HL-60/S4 (cell line): ENCODE measurements around the gene EIF3F.

Experiments
- in situ Hi-C: fragments of 300-500 bp; cut with MboI; formaldehyde crosslinking; loops from 2 replicates; pipeline ENCODE4 v1.14.3; 2022; ENCODE audit warnings: low sequenced_read_pairs

EIF3F gene

GRCh38 chr11:8036002-8036802 lies 49.1 kb downstream of the EIF3F start:
- in situ Hi-C loops = no loop called here

GRCh38 chr11:8036986-8037385 lies 49.8 kb downstream of the EIF3F start:
- in situ Hi-C loops = no loop called here

GRCh38 chr11:8038393-8038792 lies 51.3 kb downstream of the EIF3F start:
- in situ Hi-C loops = no loop called here

- in situ Hi-C loops = no loop called here
These were observed 51.8 kb downstream of the EIF3F start for GRCh38 chr11:8038811-8039529.

GRCh38 chr11:8039530-8040260 lies 52.6 kb downstream of the EIF3F start:
- in situ Hi-C loops = no loop called here

GRCh38 chr11:8040261-8040920 lies 53.3 kb downstream of the EIF3F start:
- in situ Hi-C loops = no loop called here

GRCh38 chr11:8040921-8041285 lies 53.8 kb downstream of the EIF3F start:
- in situ Hi-C loops = no loop called here

- in situ Hi-C loops = no loop called here
These were observed 54.4 kb downstream of the EIF3F start for GRCh38 chr11:8041576-8041975.

- in situ Hi-C loops = no loop called here
These were observed 56.6 kb downstream of the EIF3F start for GRCh38 chr11:8043756-8044155.

GRCh38 chr11:8045839-8046238 lies 58.7 kb downstream of the EIF3F start:
- in situ Hi-C loops = no loop called here

GRCh38 chr11:8047382-8047781 lies 60.2 kb downstream of the EIF3F start:
- in situ Hi-C loops = no loop called here

GRCh38 chr11:8049084-8049483 lies 61.9 kb downstream of the EIF3F start:
- in situ Hi-C loops = no loop called here
